SK-N-SH treated with all-trans-retinoic acid at 6 μM for 48 hours (cell line): ENCODE data around the gene BORCS6.

Source experiments
- ATAC-seq: fragments of 200-7000 bp; cut with Tn5 transposase; 3 replicates; pipeline ENCODE4 v1.9.1; 2020; ENCODE audit warnings: mild to moderate bottlenecking, moderate library complexity
- ARNTL ChIP-seq: fragments of 450-650 bp; formaldehyde crosslinking; IDR thresholded peaks from 2 replicates; pipeline ENCODE4 v1.5.0; 2020; ENCODE audit warnings: low read depth, mild to moderate bottlenecking, moderate library complexity, borderline replicate concordance
- BACH2 ChIP-seq: fragments of 250-450 bp; sonication (Bioruptor Pico); IDR thresholded peaks from 2 replicates; pipeline ENCODE4 v1.9.0; 2021; ENCODE audit warnings: mild to moderate bottlenecking, borderline replicate concordance
- CSDC2 ChIP-seq: fragments of 250-450 bp; sonication (Bioruptor Pico); IDR thresholded peaks from 2 replicates; pipeline ENCODE4 v1.5.0; 2020; ENCODE audit warnings: mild to moderate bottlenecking, moderate library complexity
- ESRRG ChIP-seq: fragments of 250-450 bp; sonication (Bioruptor Pico); IDR thresholded peaks from 2 replicates; pipeline ENCODE4 v1.6.1; 2021; ENCODE audit warnings: mild to moderate bottlenecking
- GLIS3 ChIP-seq: fragments of 250-450 bp; sonication (Bioruptor Pico); IDR thresholded peaks from 2 replicates; pipeline ENCODE4 v1.5.0; 2020; ENCODE audit warnings: mild to moderate bottlenecking, moderate library complexity
- ISL1 ChIP-seq: fragments of 250-450 bp; sonication (Bioruptor Pico); IDR thresholded peaks from 2 replicates; pipeline ENCODE4 v2.1.2; 2022; ENCODE audit warnings: mild to moderate bottlenecking, moderate library complexity
- OSR1 ChIP-seq: fragments of 250-450 bp; sonication (Bioruptor Pico); IDR thresholded peaks from 2 replicates; pipeline ENCODE4 v1.8.0; 2022; ENCODE audit warnings: moderate library complexity, mild to moderate bottlenecking, inconsistent platforms
- PPARA ChIP-seq: fragments of 250-450 bp; sonication (Bioruptor Pico); IDR thresholded peaks from 2 replicates; pipeline ENCODE4 v1.5.0; 2020; ENCODE audit warnings: mild to moderate bottlenecking, borderline replicate concordance
- RARB ChIP-seq: fragments of 250-450 bp; sonication (Bioruptor Pico); IDR thresholded peaks from 2 replicates; pipeline ENCODE4 v1.8.0; 2021; ENCODE audit warnings: mild to moderate bottlenecking, moderate library complexity
- SNAI2 ChIP-seq: fragments of 250-450 bp; sonication (Bioruptor Pico); IDR thresholded peaks from 2 replicates; pipeline ENCODE4 v1.5.0; 2020; ENCODE audit warnings: mild to moderate bottlenecking, moderate library complexity
- TOX ChIP-seq: fragments of 250-450 bp; sonication (Bioruptor Pico); IDR thresholded peaks from 2 replicates; pipeline ENCODE4 v1.8.0; 2021; ENCODE audit warnings: mild to moderate bottlenecking, moderate library complexity, borderline replicate concordance
- TSHZ2 ChIP-seq: fragments of 250-450 bp; sonication (Bioruptor Pico); IDR thresholded peaks from 2 replicates; pipeline ENCODE4 v1.5.0; 2020; ENCODE audit warnings: mild to moderate bottlenecking, moderate library complexity
- ZC3H10 ChIP-seq: fragments of 250-450 bp; sonication (Bioruptor Pico); IDR thresholded peaks from 2 replicates; pipeline ENCODE4 v1.5.1; 2021; ENCODE audit warnings: mild to moderate bottlenecking, moderate library complexity
- ZFP3 ChIP-seq: fragments of 250-450 bp; sonication (Bioruptor Pico); IDR thresholded peaks from 2 replicates; pipeline ENCODE4 v1.5.0; 2020; ENCODE audit warnings: mild to moderate bottlenecking, moderate library complexity
- ZFP30 ChIP-seq: fragments of 450-650 bp; formaldehyde crosslinking; IDR thresholded peaks from 2 replicates; pipeline ENCODE4 v1.5.0; 2022; ENCODE audit warnings: mild to moderate bottlenecking, moderate library complexity
- ZNF565 ChIP-seq: fragments of 450-650 bp; formaldehyde crosslinking; conservative IDR thresholded peaks from 2 replicates; pipeline ENCODE4 v1.5.0; 2020; ENCODE audit warnings: low read depth, mild to moderate bottlenecking, moderate library complexity
- ZNF70 ChIP-seq: fragments of 450-650 bp; formaldehyde crosslinking; IDR thresholded peaks from 2 replicates; pipeline ENCODE4 v1.5.0; 2020; ENCODE audit warnings: mild to moderate bottlenecking, moderate library complexity
- ZNF8 ChIP-seq: fragments of 450-650 bp; formaldehyde crosslinking; IDR thresholded peaks from 2 replicates; pipeline ENCODE4 v1.5.0; 2020; ENCODE audit warnings: mild to moderate bottlenecking, moderate library complexity
- TF ChIP-seq, protein P1 (sequence below): fragments of 250-450 bp; sonication (Bioruptor Pico); IDR thresholded peaks from 2 replicates; pipeline ENCODE4 v1.8.0; 2020; ENCODE audit warnings: mild to moderate bottlenecking, moderate library complexity, borderline replicate concordance
- TF ChIP-seq, protein P2 (sequence below): fragments of 250-450 bp; sonication (Bioruptor Pico); IDR thresholded peaks from 2 replicates; pipeline ENCODE4 v1.5.1; 2021; ENCODE audit warnings: mild to moderate bottlenecking, moderate library complexity
- TF ChIP-seq, protein P3 (sequence below): fragments of 250-450 bp; sonication (Bioruptor Pico); IDR thresholded peaks from 2 replicates; pipeline ENCODE4 v1.5.1; 2020; ENCODE audit warnings: low read depth, mild to moderate bottlenecking, moderate library complexity
- TF ChIP-seq, protein P4 (sequence below): fragments of 250-450 bp; sonication (Bioruptor Pico); IDR thresholded peaks from 2 replicates; pipeline ENCODE4 v1.8.0; 2021; ENCODE audit warnings: low read depth, mild to moderate bottlenecking, moderate library complexity, borderline replicate concordance

Gene BORCS6

DNA sequence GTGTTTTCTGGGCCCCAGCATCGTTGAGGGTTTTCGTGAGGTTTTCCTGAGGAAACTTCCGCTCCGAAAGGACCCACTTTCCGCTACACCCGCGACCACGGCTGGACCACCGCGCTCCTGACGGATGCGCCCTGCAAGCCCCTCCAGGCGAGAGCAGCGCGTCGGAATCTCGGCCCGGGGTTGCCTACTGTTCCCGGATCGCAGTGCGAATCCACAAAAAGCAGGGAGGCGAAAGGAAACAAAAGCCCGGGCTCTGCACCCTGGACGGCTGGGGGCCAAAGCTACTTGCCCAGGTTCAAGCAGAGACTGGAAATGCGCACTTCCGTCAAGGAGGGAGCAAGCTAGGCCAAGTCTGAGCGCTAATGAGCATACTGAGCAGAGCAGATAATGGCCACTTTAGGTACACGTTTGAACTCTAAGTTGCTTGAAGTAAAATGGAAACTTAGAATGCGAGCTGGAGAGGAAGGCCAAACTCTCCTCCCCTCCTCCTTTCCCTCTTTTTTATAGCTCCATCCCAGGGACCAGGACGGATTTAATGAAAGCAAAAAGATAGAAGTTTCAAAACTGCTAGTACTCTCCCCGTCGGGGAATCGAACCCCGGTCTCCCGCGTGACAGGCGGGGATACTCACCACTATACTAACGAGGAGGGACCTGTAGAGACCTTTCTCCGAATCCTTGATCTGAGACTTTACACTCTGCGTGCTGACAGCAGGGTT is 31.8 kb upstream of the BORCS6 start:
- peak; percentile 52 for ATAC-seq

DNA sequence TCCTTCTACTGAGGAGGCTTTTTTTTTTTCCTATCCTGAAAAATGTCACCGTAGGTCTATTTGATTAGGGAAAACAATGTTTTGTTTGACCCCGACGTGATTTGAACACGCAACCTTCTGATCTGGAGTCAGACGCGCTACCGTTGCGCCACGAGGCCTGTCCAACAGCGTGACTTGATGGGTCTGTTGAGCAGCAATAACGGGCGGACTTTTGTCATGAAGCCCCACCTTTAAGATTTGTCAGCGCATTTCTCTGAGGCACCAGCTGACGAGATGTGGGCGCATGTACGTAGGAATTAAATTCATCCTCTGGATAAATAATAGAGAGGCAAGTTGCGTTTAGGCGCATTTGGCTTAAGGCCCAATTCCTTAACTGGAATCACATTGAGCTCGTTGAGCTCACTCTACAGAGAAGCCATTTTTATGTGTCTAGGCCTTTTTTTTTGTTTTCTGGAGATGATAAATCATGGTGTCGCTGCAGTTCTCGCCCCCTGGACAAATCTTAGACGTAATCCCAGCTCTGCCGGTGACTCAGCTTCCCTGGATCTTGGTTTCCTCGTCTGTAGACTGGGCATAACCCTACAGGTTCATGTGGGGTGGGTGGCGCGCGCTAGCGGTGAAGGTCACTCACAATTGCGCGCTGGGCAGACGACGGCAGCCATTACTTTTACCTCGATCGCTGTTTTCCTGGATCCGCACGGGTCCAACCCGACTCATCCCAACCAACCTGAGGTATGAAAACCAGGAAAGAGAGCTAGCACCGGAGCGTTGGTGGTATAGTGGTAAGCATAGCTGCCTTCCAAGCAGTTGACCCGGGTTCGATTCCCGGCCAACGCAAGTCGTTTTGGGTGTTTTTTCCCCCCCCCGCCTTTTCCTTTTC is 31.0 kb upstream of the BORCS6 start:
- ATAC-seq: peak; percentile 63
- TF ChIP-seq CSDC2 (CRISPR knock-in tag) (no peak), GLIS3 (CRISPR knock-in tag) (no peak), ZNF70 (CRISPR knock-in tag) (no peak), TOX (CRISPR knock-in tag) (no peak), ZFP3 (CRISPR knock-in tag) (no peak), ESRRG (no peak), ARNTL (CRISPR knock-in tag) (no peak), ISL1 (no peak)
- TF ChIP-seq, protein P1, sequence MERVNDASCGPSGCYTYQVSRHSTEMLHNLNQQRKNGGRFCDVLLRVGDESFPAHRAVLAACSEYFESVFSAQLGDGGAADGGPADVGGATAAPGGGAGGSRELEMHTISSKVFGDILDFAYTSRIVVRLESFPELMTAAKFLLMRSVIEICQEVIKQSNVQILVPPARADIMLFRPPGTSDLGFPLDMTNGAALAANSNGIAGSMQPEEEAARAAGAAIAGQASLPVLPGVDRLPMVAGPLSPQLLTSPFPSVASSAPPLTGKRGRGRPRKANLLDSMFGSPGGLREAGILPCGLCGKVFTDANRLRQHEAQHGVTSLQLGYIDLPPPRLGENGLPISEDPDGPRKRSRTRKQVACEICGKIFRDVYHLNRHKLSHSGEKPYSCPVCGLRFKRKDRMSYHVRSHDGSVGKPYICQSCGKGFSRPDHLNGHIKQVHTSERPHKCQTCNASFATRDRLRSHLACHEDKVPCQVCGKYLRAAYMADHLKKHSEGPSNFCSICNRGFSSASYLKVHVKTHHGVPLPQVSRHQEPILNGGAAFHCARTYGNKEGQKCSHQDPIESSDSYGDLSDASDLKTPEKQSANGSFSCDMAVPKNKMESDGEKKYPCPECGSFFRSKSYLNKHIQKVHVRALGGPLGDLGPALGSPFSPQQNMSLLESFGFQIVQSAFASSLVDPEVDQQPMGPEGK (CRISPR knock-in tag): 0 out of 2 replicates have a peak, but pooled peaks have one; percentile 49
- TF ChIP-seq, protein P2, sequence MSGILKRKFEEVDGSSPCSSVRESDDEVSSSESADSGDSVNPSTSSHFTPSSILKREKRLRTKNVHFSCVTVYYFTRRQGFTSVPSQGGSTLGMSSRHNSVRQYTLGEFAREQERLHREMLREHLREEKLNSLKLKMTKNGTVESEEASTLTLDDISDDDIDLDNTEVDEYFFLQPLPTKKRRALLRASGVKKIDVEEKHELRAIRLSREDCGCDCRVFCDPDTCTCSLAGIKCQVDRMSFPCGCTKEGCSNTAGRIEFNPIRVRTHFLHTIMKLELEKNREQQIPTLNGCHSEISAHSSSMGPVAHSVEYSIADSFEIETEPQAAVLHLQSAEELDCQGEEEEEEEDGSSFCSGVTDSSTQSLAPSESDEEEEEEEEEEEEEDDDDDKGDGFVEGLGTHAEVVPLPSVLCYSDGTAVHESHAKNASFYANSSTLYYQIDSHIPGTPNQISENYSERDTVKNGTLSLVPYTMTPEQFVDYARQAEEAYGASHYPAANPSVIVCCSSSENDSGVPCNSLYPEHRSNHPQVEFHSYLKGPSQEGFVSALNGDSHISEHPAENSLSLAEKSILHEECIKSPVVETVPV (CRISPR knock-in tag): no peak

More for the DNA sequence above, 31.8 kb upstream of the BORCS6 start:
- TF ChIP-seq OSR1: no peak
- no peak for TF ChIP-seq ISL1
- no peak for TF ChIP-seq ZFP30 (CRISPR knock-in tag)
- no peak; the same call in 1 of the 2 replicates for TF ChIP-seq TSHZ2 (CRISPR knock-in tag)
- TF ChIP-seq SNAI2 (CRISPR knock-in tag): no peak
- no peak for TF ChIP-seq BACH2
- TF ChIP-seq ZNF8: no peak
- no peak for TF ChIP-seq ZC3H10 (CRISPR knock-in tag)
- TF ChIP-seq, protein P3, sequence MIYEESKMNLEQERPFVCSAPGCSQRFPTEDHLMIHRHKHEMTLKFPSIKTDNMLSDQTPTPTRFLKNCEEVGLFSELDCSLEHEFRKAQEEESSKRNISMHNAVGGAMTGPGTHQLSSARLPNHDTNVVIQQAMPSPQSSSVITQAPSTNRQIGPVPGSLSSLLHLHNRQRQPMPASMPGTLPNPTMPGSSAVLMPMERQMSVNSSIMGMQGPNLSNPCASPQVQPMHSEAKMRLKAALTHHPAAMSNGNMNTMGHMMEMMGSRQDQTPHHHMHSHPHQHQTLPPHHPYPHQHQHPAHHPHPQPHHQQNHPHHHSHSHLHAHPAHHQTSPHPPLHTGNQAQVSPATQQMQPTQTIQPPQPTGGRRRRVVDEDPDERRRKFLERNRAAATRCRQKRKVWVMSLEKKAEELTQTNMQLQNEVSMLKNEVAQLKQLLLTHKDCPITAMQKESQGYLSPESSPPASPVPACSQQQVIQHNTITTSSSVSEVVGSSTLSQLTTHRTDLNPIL (CRISPR knock-in tag): no peak
- TF ChIP-seq, protein P4, sequence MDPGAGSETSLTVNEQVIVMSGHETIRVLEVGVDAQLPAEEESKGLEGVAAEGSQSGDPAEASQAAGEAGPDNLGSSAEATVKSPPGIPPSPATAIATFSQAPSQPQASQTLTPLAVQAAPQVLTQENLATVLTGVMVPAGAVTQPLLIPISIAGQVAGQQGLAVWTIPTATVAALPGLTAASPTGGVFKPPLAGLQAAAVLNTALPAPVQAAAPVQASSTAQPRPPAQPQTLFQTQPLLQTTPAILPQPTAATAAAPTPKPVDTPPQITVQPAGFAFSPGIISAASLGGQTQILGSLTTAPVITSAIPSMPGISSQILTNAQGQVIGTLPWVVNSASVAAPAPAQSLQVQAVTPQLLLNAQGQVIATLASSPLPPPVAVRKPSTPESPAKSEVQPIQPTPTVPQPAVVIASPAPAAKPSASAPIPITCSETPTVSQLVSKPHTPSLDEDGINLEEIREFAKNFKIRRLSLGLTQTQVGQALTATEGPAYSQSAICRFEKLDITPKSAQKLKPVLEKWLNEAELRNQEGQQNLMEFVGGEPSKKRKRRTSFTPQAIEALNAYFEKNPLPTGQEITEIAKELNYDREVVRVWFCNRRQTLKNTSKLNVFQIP (CRISPR knock-in tag): no peak
- TF ChIP-seq CSDC2 (CRISPR knock-in tag): no peak
- TF ChIP-seq PPARA (CRISPR knock-in tag): no peak
- TF ChIP-seq ARNTL (CRISPR knock-in tag): no peak
- no peak for TF ChIP-seq ESRRG
- TF ChIP-seq, protein P2 (CRISPR knock-in tag): no peak
- no peak for TF ChIP-seq ZNF70 (CRISPR knock-in tag)
- TF ChIP-seq, protein P1 (CRISPR knock-in tag): no peak; the same call in 1 of the 2 replicates
- no peak for TF ChIP-seq ZNF565 (CRISPR knock-in tag)
- TF ChIP-seq RARB (CRISPR knock-in tag): no peak
